T-helper 1 cell treated with Interleukin-12 subunit alpha and Interleukin-12 subunit beta and Interleukin-4 antibody, amounts not matched to agents 30 μg/mL and 1 μg/mL, for 36 hours (primary cell): ENCODE measurements around the gene AFG3L2.

ENCODE experiments used
- H3K27ac Mint-ChIP-seq: one replicate; pipeline ENCODE4 v1.8.0; 2021; ENCODE audit warnings: mild to moderate bottlenecking, mixed read lengths
- H3K27me3 Mint-ChIP-seq: one replicate; pipeline ENCODE4 v1.8.0; 2021; ENCODE audit warnings: low read depth, mixed read lengths
- H3K36me3 Mint-ChIP-seq: one replicate; pipeline ENCODE4 v1.8.0; 2021; ENCODE audit warnings: low read depth, mixed read lengths
- H3K4me1 Mint-ChIP-seq: one replicate; pipeline ENCODE4 v1.8.0; 2021; ENCODE audit warnings: low read depth, mixed read lengths
- H3K4me3 Mint-ChIP-seq: one replicate; pipeline ENCODE4 v1.8.0; 2021; ENCODE audit warnings: mild to moderate bottlenecking, moderate library complexity, mixed read lengths
- H3K9me3 Mint-ChIP-seq: one replicate; pipeline ENCODE4 v1.8.0; 2021; ENCODE audit warnings: mixed read lengths

AFG3L2 gene

GRCh38 chr18:12315490-12315889 is 61.5 kb downstream of the AFG3L2 start:
- H3K36me3 Mint-ChIP-seq = peaks cover 14% of the 10 kb centered on the region
- no peaks in the 10 kb centered on the region for H3K4me1 Mint-ChIP-seq
- no peak overlapping the region for H3K27ac Mint-ChIP-seq
- peaks cover 12% of the 10 kb centered on the region for H3K9me3 Mint-ChIP-seq
- no peaks in the 10 kb centered on the region for H3K27me3 Mint-ChIP-seq
- H3K4me3 Mint-ChIP-seq = no peak overlapping the region

- Mint-ChIP-seq H3K36me3 (peaks cover 17% of the 10 kb centered on the region), H3K9me3 (peaks cover 12% of the 10 kb centered on the region), H3K27me3 (peaks cover 2% of the 10 kb centered on the region), H3K4me1 (no peaks in the 10 kb centered on the region), H3K4me3 (no peak overlapping the region), H3K27ac (no peak overlapping the region)
Observed at GRCh38 chr18:12314591-12315305, 62.3 kb downstream of the AFG3L2 start.

GRCh38 chr18:12313530-12314245 is 63.3 kb downstream of the AFG3L2 start:
- Mint-ChIP-seq H3K4me3 (no peak overlapping the region), H3K27me3 (peaks cover 13% of the 10 kb centered on the region), H3K36me3 (peaks cover 21% of the 10 kb centered on the region), H3K4me1 (peaks cover 2% of the 10 kb centered on the region), H3K9me3 (peaks cover 12% of the 10 kb centered on the region), H3K27ac (no peak overlapping the region)

- Mint-ChIP-seq H3K36me3 (peaks cover 21% of the 10 kb centered on the region), H3K27me3 (peaks cover 15% of the 10 kb centered on the region)
Observed at GRCh38 chr18:12312976-12313375, 64.1 kb downstream of the AFG3L2 start.

GRCh38 chr18:12310762-12311161 is 66.3 kb downstream of the AFG3L2 start:
- no peak overlapping the region for H3K27ac Mint-ChIP-seq
- H3K27me3 Mint-ChIP-seq = peaks cover 34% of the 10 kb centered on the region
- peaks cover 12% of the 10 kb centered on the region for H3K4me1 Mint-ChIP-seq
- no peak overlapping the region for H3K4me3 Mint-ChIP-seq
- H3K36me3 Mint-ChIP-seq = peaks cover 21% of the 10 kb centered on the region
- peaks cover 12% of the 10 kb centered on the region for H3K9me3 Mint-ChIP-seq

More at GRCh38 chr18:12312976-12313375, 64.1 kb downstream of the AFG3L2 start:
- Mint-ChIP-seq H3K4me1 (peaks cover 2% of the 10 kb centered on the region), H3K27ac (no peak overlapping the region), H3K4me3 (no peak overlapping the region), H3K9me3 (peaks cover 12% of the 10 kb centered on the region)

- H3K4me3 Mint-ChIP-seq = peak overlapping the region; percentile 57
- H3K27me3 Mint-ChIP-seq = peaks cover 42% of the 10 kb centered on the region
- peaks cover 19% of the 10 kb centered on the region for H3K36me3 Mint-ChIP-seq
- peaks cover 12% of the 10 kb centered on the region for H3K9me3 Mint-ChIP-seq
- H3K27ac Mint-ChIP-seq = no peak overlapping the region
- H3K4me1 Mint-ChIP-seq = peaks cover 12% of the 10 kb centered on the region
Observed at GRCh38 chr18:12309683-12310198, 67.3 kb downstream of the AFG3L2 start.

- H3K27me3 Mint-ChIP-seq = peaks cover 51% of the 10 kb centered on the region
- H3K36me3 Mint-ChIP-seq = peaks cover 19% of the 10 kb centered on the region
- peak overlapping the region; percentile 72 for H3K4me3 Mint-ChIP-seq
- peaks cover 12% of the 10 kb centered on the region for H3K9me3 Mint-ChIP-seq
- H3K4me1 Mint-ChIP-seq = peaks cover 12% of the 10 kb centered on the region
- H3K27ac Mint-ChIP-seq = no peak overlapping the region
Observed at GRCh38 chr18:12308386-12309100, 68.5 kb downstream of the AFG3L2 start.

- H3K4me3 Mint-ChIP-seq = peak within 1 kb of the TSS; percentile 82
- peaks cover 17% of the 10 kb centered on the region for H3K36me3 Mint-ChIP-seq
- peaks cover 9% of the 10 kb centered on the region for H3K9me3 Mint-ChIP-seq
- peaks cover 12% of the 10 kb centered on the region for H3K4me1 Mint-ChIP-seq
- peak within 1 kb of the TSS; percentile 52 for H3K27ac Mint-ChIP-seq
- peaks cover 51% of the 10 kb centered on the region for H3K27me3 Mint-ChIP-seq
Observed at GRCh38 chr18:12307701-12308385, 69.2 kb downstream of the AFG3L2 start, which contains the start of gene TUBB6. Gene TUBB6, plus strand, starts transcription at chr18:12308241. Its CDS starts 52 bp downstream, at chr18:12308293.

- Mint-ChIP-seq H3K4me1 (peaks cover 12% of the 10 kb centered on the region), H3K27me3 (peaks cover 51% of the 10 kb centered on the region), H3K36me3 (peaks cover 15% of the 10 kb centered on the region), H3K27ac (peak overlapping the region; percentile 52), H3K9me3 (peaks cover 9% of the 10 kb centered on the region), H3K4me3 (peak overlapping the region; percentile 82)
Observed at GRCh38 chr18:12306752-12307700, 70.0 kb downstream of the AFG3L2 start.

- peaks cover 10% of the 10 kb centered on the region for H3K36me3 Mint-ChIP-seq
- H3K4me1 Mint-ChIP-seq = peaks cover 12% of the 10 kb centered on the region
- peaks cover 3% of the 10 kb centered on the region for H3K9me3 Mint-ChIP-seq
- no peak overlapping the region for H3K4me3 Mint-ChIP-seq
- no peak overlapping the region for H3K27ac Mint-ChIP-seq
- H3K27me3 Mint-ChIP-seq = peaks cover 51% of the 10 kb centered on the region
Observed at GRCh38 chr18:12305930-12306629, 70.9 kb downstream of the AFG3L2 start.

GRCh38 chr18:12305211-12305610 is 71.8 kb downstream of the AFG3L2 start:
- no peak overlapping the region for H3K4me3 Mint-ChIP-seq
- peaks cover 5% of the 10 kb centered on the region for H3K36me3 Mint-ChIP-seq
- H3K27ac Mint-ChIP-seq = no peak overlapping the region
- peaks cover 12% of the 10 kb centered on the region for H3K4me1 Mint-ChIP-seq
- no peaks in the 10 kb centered on the region for H3K9me3 Mint-ChIP-seq
- peaks cover 54% of the 10 kb centered on the region for H3K27me3 Mint-ChIP-seq

- Mint-ChIP-seq H3K27ac (no peak overlapping the region), H3K4me1 (peaks cover 11% of the 10 kb centered on the region), H3K4me3 (no peak overlapping the region), H3K36me3 (peaks cover 2% of the 10 kb centered on the region), H3K9me3 (no peaks in the 10 kb centered on the region), H3K27me3 (peaks cover 54% of the 10 kb centered on the region)
Observed at GRCh38 chr18:12304351-12305210, 72.4 kb downstream of the AFG3L2 start.
